ENCODE measurements around the gene KCNQ1. TPM values are rescaled to one million over a fixed set of nuclear protein-coding genes. Genes with fewer than 3 reads are reported as not detected.

The KCNQ1 gene
- polyA plus RNA-seq, 1 of the 3 experiments (the other 2 are of a cell fraction) = 0.05 TPM

GRCh38 chr11:2807025-2807681 lies 362.3 kb downstream of the KCNQ1 start (continued):
- no peak for TF ChIP-seq IRF3 (IDR thresholded peaks at IDR 0.05; ENCODE audit: low read depth, low read length)
- TF ChIP-seq FOSL2 (IDR thresholded peaks at IDR 0.05; ENCODE audit: borderline replicate concordance, low read depth) = no peak
- no peak for TF ChIP-seq EP300 (IDR thresholded peaks at IDR 0.05; ENCODE audit: borderline replicate concordance in 1 of 2, low read depth in 1 of 2, low read length in 1 of 2)
- TF ChIP-seq, protein P1, sequence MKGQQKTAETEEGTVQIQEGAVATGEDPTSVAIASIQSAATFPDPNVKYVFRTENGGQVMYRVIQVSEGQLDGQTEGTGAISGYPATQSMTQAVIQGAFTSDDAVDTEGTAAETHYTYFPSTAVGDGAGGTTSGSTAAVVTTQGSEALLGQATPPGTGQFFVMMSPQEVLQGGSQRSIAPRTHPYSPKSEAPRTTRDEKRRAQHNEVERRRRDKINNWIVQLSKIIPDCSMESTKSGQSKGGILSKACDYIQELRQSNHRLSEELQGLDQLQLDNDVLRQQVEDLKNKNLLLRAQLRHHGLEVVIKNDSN (IDR thresholded peaks at IDR 0.05; ENCODE audit: borderline replicate concordance, low read depth) = no peak
- no peak for TF ChIP-seq RCOR1 (IDR thresholded peaks at IDR 0.05; ENCODE audit: low read length)
- TF ChIP-seq ELF1 (IDR thresholded peaks at IDR 0.05) = no peak
- TF ChIP-seq ZBTB33 (IDR thresholded peaks at IDR 0.05; ENCODE audit: borderline replicate concordance, low read depth) = no peak

DNA sequence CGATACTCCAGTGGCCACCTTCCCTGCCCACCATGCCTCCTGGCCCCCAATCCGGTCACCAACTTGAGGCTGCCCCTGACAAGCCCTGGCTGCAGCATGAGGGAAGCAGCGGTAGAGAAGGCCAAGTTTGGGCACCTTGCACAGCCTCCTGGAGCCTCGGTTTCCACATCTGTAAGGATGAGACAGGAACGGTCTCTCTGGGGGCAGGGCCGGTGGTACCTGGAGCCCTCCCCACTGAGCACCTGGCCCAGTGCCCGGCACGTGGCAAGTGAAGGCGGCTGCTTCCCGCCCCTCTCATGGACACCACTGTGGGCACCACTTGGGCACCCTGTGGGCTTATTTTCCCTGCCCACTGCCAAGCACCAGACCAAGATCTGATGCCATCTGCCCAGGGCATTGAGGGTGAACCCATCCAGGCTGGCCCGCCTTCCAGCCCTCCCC lies 363.0 kb downstream of the KCNQ1 start:
- peaks cover 0 to 3% of the 10 kb centered on the region in 2 experiments; a peak in 1 of 4 replicates for H3K4me1 ChIP-seq (ENCODE audit: control insufficient read depth in 1 of 2, insufficient read depth in 2 of 2, low read depth in 1 of 2, low read length in 1 of 2)
- H3K36me3 ChIP-seq (replicated peaks in 1 of 2; ENCODE audit: control insufficient read depth in 1 of 2, insufficient read depth in 2 of 2, low read length in 1 of 2) = no peaks in the 10 kb centered on the region
- no peak overlapping the region for H2AFZ ChIP-seq (ENCODE audit: low read depth)
- ChIA-PET POLR2A (no interaction called here), CTCF (no interaction called here)
- no peak overlapping the region for H3K4me2 ChIP-seq
- H3K79me2 ChIP-seq (ENCODE audit: insufficient read depth) = no peaks in the 10 kb centered on the region
- H3K27me3 ChIP-seq (ENCODE audit: insufficient read depth) = no peaks in the 10 kb centered on the region
- DNase-seq = no peak
- TF ChIP-seq YY1 (IDR thresholded peaks at IDR 0.05; ENCODE audit: low read depth) (no peak), PBX3 (IDR thresholded peaks at IDR 0.05) (no peak), ELF1 (IDR thresholded peaks at IDR 0.05) (no peak), EZH2phosphoT487 (IDR thresholded peaks at IDR 0.05; ENCODE audit: borderline replicate concordance, low read depth) (no peak), SMC3 (IDR thresholded peaks at IDR 0.05; ENCODE audit: low read depth, low read length) (no peak), EP300 (IDR thresholded peaks at IDR 0.05; ENCODE audit: borderline replicate concordance in 1 of 2, low read depth in 1 of 2, low read length in 1 of 2) (no peak), TCF12 (IDR thresholded peaks at IDR 0.05) (no peak), NRF1 (IDR thresholded peaks at IDR 0.05; ENCODE audit: low read depth, low read length) (no peak), MEF2A (IDR thresholded peaks at IDR 0.05; ENCODE audit: borderline replicate concordance, low read depth) (no peak), FOSL2 (IDR thresholded peaks at IDR 0.05; ENCODE audit: borderline replicate concordance, low read depth) (no peak), JUND (IDR thresholded peaks at IDR 0.05) (no peak)
- no peaks in the 10 kb centered on the region for H4K20me1 ChIP-seq (ENCODE audit: insufficient read depth)
- H3F3A ChIP-seq (replicated peaks; ENCODE audit: insufficient read depth) = no peaks in the 10 kb centered on the region
- 63% methylated on average over 11 of the region's 11 CpGs for WGBS (ENCODE audit: low lambda C conversion rate)
- H3K9me3 ChIP-seq = no peaks in the 10 kb centered on the region
- H3K9me2 ChIP-seq = no peaks in the 10 kb centered on the region
- no peak overlapping the region for H3K9ac ChIP-seq
- no peak overlapping the region for H3K4me3 ChIP-seq (ENCODE audit: low read depth in 2 of 2, low read length in 1 of 2)
- no peak overlapping the region for H3K27ac ChIP-seq (ENCODE audit: low read depth in 2 of 2, low read length in 1 of 2)

Data from SK-N-SH (cell line).